Left ventricle myocardium superior (tissue), 1 donor: ENCODE data around the gene ZNF479. TPM values are rescaled to one million over a fixed set of nuclear protein-coding genes. Genes with fewer than 3 reads are reported as not detected.
"Not testable (repeated sequence)": the region's sequence is repeated elsewhere in the genome, so short reads cannot be mapped to it uniquely, and the experiment has no call there.

ENCODE experiments used
- ATAC-seq: fragments of 200-7000 bp; cut with Tn5 transposase; one replicate; pipeline ENCODE4 v1.9.1; 2020; ENCODE audit warnings: mild to moderate bottlenecking, moderate library complexity
- DNase-seq: peaks from one replicate; pipeline ENCODE4 v3.0.0-alpha.2; 2020
- intact Hi-C: fragments of 100-400 bp; cut with micrococcal nuclease; formaldehyde crosslinking; loops from one replicate; pipeline ENCODE4 v1.11.0; 2022
- long read RNA-seq: library from polyadenylated mRNA; unstranded; transcript quantifications from one replicate; pipeline ENCODE4 v2.0.0, GENCODE V29; 2021
- total RNA-seq: library from RNA; stranded (reverse); fragmentation: NEBNext Ultra II Directional; extraction: Animal tissue kit (Norgen Biotek cat#: 25700); gene quantifications from one replicate; pipeline ENCODE4 v1.2.1, GENCODE V29; 2021
- donor health status: DM: no; HTN: yes; CAD: no; lungs with severe emphysema.

The ZNF479 gene
- total RNA-seq, result not detected
- long read RNA-seq, result 0 reads

GRCh38 chr7:57132336-57132735 is at the start of gene ZNF479:
Gene ZNF479 (minus strand): TSS chr7:57132436. CDS start chr7:57132324, 112 bp downstream.
- ATAC-seq, DNase-seq, intact Hi-C loops: not testable (repeated sequence)

- no peak for DNase-seq
- intact Hi-C loops, result no loop called here
- ATAC-seq, result no peak
Observed at GRCh38 chr7:57182031-57182430, 49.8 kb upstream of the ZNF479 start.

- DNase-seq, result no peak
- no peak for ATAC-seq
- intact Hi-C loops, result no loop called here
Observed at GRCh38 chr7:57181281-57181680, 49.0 kb upstream of the ZNF479 start.

GRCh38 chr7:57179776-57180415 is 47.7 kb upstream of the ZNF479 start:
- no peak for DNase-seq
- no peak for ATAC-seq
- intact Hi-C loops, result no loop called here

- DNase-seq (no peak), ATAC-seq (no peak)
- intact Hi-C loops, result no loop called here
Observed at GRCh38 chr7:57178768-57179139, 46.5 kb upstream of the ZNF479 start.

- DNase-seq, result no peak
Observed at GRCh38 chr7:57177856-57178767, 45.9 kb upstream of the ZNF479 start.

GRCh38 chr7:57176928-57177635 is 44.8 kb upstream of the ZNF479 start:
- DNase-seq, result no peak
- no peak for ATAC-seq
- intact Hi-C loops, result no loop called here

More at GRCh38 chr7:57177856-57178767, 45.9 kb upstream of the ZNF479 start:
- ATAC-seq, result no peak
- intact Hi-C loops, result no loop called here

GRCh38 chr7:57165285-57165899 is 33.2 kb upstream of the ZNF479 start:
- DNase-seq (no peak), ATAC-seq (no peak)

GRCh38 chr7:57120123-57120784 is 12.0 kb downstream of the ZNF479 start:
- intact Hi-C loops, ATAC-seq, DNase-seq: not testable (repeated sequence)

More at GRCh38 chr7:57165285-57165899, 33.2 kb upstream of the ZNF479 start:
- intact Hi-C loops, result no loop called here
